ENCODE data around the gene SCG5.

Gene SCG5

DNA sequence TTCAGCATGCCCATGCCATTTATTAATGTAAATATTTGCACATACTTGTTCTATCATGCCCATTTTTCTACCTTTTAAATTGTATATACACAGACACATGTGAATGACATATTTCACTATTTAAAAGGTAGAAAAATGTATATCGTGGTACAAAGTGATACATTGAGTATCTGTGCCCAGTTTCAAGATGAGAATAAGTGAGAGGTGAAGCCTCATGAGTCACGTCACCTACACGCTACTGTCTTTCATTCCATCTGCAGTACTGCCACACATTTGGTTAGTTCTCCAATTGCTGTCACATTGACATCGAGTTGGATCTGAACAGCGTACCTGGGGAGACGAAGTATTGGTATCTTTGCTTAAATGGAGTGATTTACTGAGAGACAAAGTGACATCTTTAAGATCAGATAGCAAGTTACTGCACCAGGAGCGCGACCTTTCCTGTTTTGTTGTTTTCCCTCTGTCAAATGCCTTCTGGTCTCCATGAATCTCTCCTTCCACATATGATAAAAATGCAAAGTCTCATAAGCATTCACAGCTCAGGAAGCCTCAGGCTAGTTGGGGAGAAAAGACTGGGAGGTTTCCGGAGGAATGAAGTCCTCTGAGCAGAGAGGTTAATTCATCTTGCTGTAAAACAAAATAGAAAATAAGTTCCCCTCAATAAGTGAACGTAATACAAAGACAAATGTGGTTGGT is 88.3 kb downstream of the SCG5 start:
- DNase-seq: no peak

GRCh38 chr15:32730677-32731654 is 89.5 kb downstream of the SCG5 start:
- no peak for DNase-seq

DNA sequence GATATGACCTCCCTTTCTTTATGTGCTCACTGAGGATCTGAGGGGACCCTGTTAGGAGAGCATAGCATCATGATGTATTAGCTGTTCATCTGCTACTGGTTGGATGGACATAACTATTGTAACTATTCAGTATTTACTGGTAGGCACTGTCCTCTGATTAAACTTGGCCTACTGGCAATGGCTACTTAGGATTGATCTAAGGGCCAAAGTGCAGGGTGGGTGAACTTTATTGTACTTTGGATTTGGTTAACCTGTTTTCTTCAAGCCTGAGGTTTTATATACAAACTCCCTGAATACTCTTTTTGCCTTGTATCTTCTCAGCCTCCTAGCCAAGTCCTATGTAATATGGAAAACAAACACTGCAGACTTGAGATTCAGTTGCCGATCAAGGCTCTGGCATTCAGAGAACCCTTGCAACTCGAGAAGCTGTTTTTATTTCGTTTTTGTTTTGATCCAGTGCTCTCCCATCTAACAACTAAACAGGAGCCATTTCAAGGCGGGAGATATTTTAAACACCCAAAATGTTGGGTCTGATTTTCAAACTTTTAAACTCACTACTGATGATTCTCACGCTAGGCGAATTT is 91.2 kb downstream of the SCG5 start:
- DNase-seq: no peak

- DNase-seq: no peak
Observed at GRCh38 chr15:32733281-32733680, 91.8 kb downstream of the SCG5 start.

DNA sequence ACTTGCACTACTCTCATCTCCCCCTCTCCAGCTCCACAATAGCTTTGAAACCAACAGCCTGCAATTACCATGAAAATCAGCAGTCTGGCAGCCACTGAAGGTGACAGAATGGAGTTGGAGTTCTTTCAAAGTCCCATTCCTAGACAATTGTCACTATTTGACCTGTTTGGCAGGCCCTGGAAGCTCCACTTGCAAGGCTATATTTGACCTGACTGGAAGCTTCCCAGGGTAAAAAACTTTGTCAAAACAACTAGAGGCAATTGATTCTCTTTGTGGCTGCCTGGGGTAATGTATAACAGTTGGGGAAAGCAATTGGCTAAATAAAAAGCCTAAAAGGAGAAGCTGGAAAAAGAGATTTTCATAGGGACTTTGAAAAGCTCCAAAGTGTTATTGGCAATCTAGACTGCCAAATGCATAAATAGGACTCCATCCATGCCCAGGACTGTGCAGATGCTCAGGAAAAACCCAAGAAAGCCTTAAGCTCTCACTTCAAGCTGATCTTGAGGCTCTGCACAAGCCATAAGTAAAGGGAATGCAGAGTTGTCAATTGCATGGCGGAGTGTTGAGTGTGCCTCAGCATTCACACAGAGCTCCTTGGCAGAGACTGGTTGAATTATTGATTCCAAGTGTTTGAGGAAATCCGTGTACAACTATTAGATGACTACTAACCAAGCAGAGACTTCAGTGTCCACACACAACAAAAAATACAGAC is 94.6 kb downstream of the SCG5 start:
- DNase-seq: no peak

DNA sequence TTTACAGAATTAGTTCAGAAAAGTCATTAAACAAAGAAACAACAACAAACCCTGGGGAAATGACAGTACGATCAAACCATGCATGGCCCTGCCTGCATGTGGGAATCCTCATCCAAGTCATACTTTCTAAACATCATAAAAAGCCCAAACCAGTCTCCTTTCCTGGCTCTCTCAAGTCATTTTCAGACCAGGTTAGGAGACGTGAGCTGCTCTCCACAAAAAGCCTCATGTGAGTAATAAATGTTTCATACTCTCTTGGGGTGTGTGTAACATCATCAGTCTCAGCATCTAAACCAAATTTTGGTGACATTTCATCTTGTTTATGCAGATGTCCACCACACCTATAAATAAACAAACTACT is 95.2 kb downstream of the SCG5 start:
- no peak for DNase-seq

DNA sequence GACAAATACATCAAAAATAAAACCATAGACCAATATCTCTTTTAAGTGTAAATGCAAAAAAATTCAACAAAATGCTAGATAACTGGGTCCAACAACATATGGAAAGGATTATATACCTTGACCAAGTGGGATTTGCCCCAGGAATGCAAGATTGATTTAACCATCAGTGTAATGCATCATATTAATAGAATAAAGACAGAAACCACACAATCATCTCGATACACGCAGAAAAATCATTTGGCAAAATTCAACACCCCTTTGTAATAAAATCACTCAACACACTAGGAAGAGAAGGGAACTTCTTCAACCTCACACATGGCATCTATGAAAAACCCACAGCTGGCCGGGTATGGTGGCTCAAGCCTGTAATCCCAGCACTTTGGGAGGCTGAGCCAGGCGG is 95.8 kb downstream of the SCG5 start:
- no peak for DNase-seq

DNA sequence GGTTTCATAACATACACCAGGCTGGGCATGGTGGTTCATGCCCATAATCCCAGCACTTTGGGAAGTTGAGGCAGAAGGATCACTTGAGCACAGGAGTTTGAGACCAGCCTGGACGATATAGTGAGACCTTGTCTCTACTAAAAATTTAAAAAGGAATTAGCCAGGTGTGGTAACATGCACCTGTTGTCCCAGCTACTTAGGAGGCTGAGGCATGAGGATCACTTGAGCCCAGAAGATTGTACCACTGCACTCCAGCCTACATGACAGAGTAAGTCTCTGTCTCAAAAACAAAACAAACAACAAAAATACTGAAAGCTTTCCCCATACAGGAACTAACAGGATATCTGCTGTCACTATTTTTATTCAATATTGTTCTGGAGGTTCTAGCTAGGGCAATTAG is 97.2 kb downstream of the SCG5 start:
- no peak for DNase-seq

DNA sequence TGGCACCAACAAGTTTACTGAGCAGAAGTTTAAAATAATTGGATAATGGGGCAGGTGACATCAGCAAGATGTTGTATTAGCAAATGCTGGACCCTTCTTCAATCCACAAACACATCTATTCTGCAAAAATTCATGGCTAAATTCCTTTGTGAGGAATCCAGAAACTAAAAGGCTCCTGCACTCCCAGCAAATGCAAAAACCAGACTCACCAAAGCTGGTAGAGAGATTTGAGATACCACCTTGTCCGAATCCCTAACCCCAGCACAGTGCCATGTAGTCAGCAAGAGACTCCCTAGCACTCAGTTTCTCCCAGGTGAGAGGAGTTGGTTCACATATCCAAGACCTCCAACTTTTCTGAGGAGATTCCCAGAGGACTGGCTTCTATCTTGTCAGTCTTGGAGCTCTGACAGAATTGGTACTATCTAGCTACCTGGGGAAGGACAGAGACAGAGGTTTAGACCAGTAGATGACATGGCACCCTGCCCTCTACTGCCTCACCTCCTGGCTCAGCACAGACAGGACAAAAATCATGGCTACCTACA is 98.1 kb downstream of the SCG5 start:
- DNase-seq: no peak

- no peak for DNase-seq
Observed at GRCh38 chr15:32743411-32744140, 102.1 kb downstream of the SCG5 start.

DNA sequence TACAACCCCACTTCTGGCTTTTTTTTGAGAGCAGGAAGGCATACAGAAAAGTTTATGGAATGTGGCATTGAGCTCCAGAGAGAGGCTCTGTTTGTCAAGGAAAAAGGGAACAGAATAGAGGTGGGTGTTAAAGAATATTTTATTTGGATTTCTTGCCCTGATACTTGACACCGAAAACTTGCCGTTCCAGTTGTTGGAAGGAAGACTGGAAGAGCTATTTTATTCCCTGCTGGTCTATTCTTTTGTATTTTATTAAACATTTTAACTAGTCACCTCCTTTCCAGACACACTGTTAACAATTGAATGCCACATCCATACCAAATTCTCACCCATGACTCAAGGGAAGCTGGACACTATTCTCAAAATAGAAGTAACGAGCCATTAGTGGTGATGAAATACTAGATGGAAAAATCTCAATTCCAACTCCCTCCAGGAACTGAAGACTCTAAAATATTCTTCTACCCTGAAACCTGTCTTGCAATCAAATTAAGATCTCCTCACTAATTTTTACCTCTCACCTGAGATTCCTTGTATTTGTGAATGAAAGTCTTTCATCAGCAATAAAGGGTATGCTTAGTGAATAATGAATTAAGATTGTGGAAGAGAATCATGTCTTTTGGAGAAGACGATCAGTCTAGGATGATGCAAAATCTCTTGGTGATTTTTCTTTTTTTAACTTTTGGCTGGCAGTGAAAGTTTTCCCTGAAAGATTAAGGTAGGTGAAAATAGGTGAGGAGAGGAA is 104.8 kb downstream of the SCG5 start:
- DNase-seq: no peak

All from activated naive CD4-positive, alpha-beta T cell (primary cell).